ENCODE measurements around the gene FARP2. TPM values are rescaled to one million over a fixed set of nuclear protein-coding genes. Genes with fewer than 3 reads are reported as not detected.
A peak's percentile ranks its signal among the peaks of the same experiment; 100 is the strongest.

FARP2 gene
- total RNA-seq, 1 experiment from 2014 or later = 37.2 TPM

- H3K4me1 Mint-ChIP-seq (ENCODE audit: low read depth, unreplicated experiment) = no peaks in the 10 kb centered on the region
- CTCF ChIA-PET = no interaction called here
- intact Hi-C loops (cut with micrococcal nuclease; ENCODE audit: unreplicated experiment) = no loop called here
- H3K9me3 Mint-ChIP-seq (ENCODE audit: unreplicated experiment) = no peaks in the 10 kb centered on the region
- H3K4me3 Mint-ChIP-seq (ENCODE audit: unreplicated experiment) = no peak overlapping the region
- Histone ChIP-seq H3K4me3 (ENCODE audit: low read depth, low read length) (no peak overlapping the region), H3K4me1 (no peaks in the 10 kb centered on the region), H3K27me3 (replicated peaks; ENCODE audit: control insufficient read depth, insufficient read depth, low read length) (no peaks in the 10 kb centered on the region), H3K36me3 (ENCODE audit: control insufficient read depth, insufficient read depth, low read length) (no peaks in the 10 kb centered on the region; the same call in 1 of the 2 replicates), H3K9me3 (no peaks in the 10 kb centered on the region)
- H3K27me3 Mint-ChIP-seq (ENCODE audit: insufficient read depth, unreplicated experiment) = no peaks in the 10 kb centered on the region
- TF ChIP-seq CTCF (IDR thresholded peaks at IDR 0.05; ENCODE audit: insufficient read depth in 1 of 2, low read depth in 1 of 2, low read length in 1 of 2, severe bottlenecking in 1 of 2, unreplicated experiment in 1 of 2) = no peak
- no peak overlapping the region for H3K27ac Mint-ChIP-seq (ENCODE audit: unreplicated experiment)
- POLR2A ChIA-PET = no interaction called here
- peaks cover 39% of the 10 kb centered on the region for H3K36me3 Mint-ChIP-seq (ENCODE audit: insufficient read depth, unreplicated experiment)
- DNase-seq = no peak
- no TSS peak for BruUV-seq (replicated peaks)
These were observed 142.3 kb downstream of the FARP2 start for GRCh38 chr2:241498115-241499070.

GRCh38 chr2:241499146-241499965 is 143.3 kb downstream of the FARP2 start:
- no peaks in the 10 kb centered on the region for H3K4me1 ChIP-seq
- ChIA-PET POLR2A (no interaction called here), CTCF (no interaction called here)
- H3K9me3 Mint-ChIP-seq (ENCODE audit: unreplicated experiment) = no peaks in the 10 kb centered on the region
- peaks cover 39% of the 10 kb centered on the region for H3K36me3 Mint-ChIP-seq (ENCODE audit: insufficient read depth, unreplicated experiment)
- no peak for DNase-seq
- H3K27me3 Mint-ChIP-seq (ENCODE audit: insufficient read depth, unreplicated experiment) = no peaks in the 10 kb centered on the region
- intact Hi-C loops (cut with micrococcal nuclease; ENCODE audit: unreplicated experiment) = no loop called here
- H3K4me3 Mint-ChIP-seq (ENCODE audit: unreplicated experiment) = no peak overlapping the region
- no peaks in the 10 kb centered on the region; the same call in 1 of the 2 replicates for H3K36me3 ChIP-seq (ENCODE audit: control insufficient read depth, insufficient read depth, low read length)
- TF ChIP-seq CTCF (IDR thresholded peaks at IDR 0.05; ENCODE audit: insufficient read depth in 1 of 2, low read depth in 1 of 2, low read length in 1 of 2, severe bottlenecking in 1 of 2, unreplicated experiment in 1 of 2) = no peak
- H3K4me3 ChIP-seq (ENCODE audit: low read depth, low read length) = no peak overlapping the region
- H3K27ac Mint-ChIP-seq (ENCODE audit: unreplicated experiment) = no peak overlapping the region
- no peaks in the 10 kb centered on the region for H3K9me3 ChIP-seq
- H3K27me3 ChIP-seq (replicated peaks; ENCODE audit: control insufficient read depth, insufficient read depth, low read length) = no peaks in the 10 kb centered on the region
- BruUV-seq (replicated peaks) = TSS peak; percentile 13
- no peaks in the 10 kb centered on the region for H3K4me1 Mint-ChIP-seq (ENCODE audit: low read depth, unreplicated experiment)

- H3K9me3 ChIP-seq = no peaks in the 10 kb centered on the region
- ChIA-PET CTCF (no interaction called here), POLR2A (no interaction called here)
- DNase-seq = no peak
- no peak overlapping the region for H3K4me3 ChIP-seq (ENCODE audit: low read depth, low read length)
- Mint-ChIP-seq H3K4me1 (ENCODE audit: low read depth, unreplicated experiment) (no peaks in the 10 kb centered on the region), H3K36me3 (ENCODE audit: insufficient read depth, unreplicated experiment) (peaks cover 38% of the 10 kb centered on the region), H3K4me3 (ENCODE audit: unreplicated experiment) (no peak overlapping the region), H3K27me3 (ENCODE audit: insufficient read depth, unreplicated experiment) (no peaks in the 10 kb centered on the region), H3K27ac (ENCODE audit: unreplicated experiment) (no peak overlapping the region), H3K9me3 (ENCODE audit: unreplicated experiment) (no peaks in the 10 kb centered on the region)
- intact Hi-C loops (cut with micrococcal nuclease; ENCODE audit: unreplicated experiment) = no loop called here
- no TSS peak for BruUV-seq (replicated peaks)
- H3K4me1 ChIP-seq = no peaks in the 10 kb centered on the region
- no peak for TF ChIP-seq CTCF (IDR thresholded peaks at IDR 0.05; ENCODE audit: insufficient read depth in 1 of 2, low read depth in 1 of 2, low read length in 1 of 2, severe bottlenecking in 1 of 2, unreplicated experiment in 1 of 2)
- no peaks in the 10 kb centered on the region; the same call in 1 of the 2 replicates for H3K36me3 ChIP-seq (ENCODE audit: control insufficient read depth, insufficient read depth, low read length)
- no peaks in the 10 kb centered on the region for H3K27me3 ChIP-seq (replicated peaks; ENCODE audit: control insufficient read depth, insufficient read depth, low read length)
These were observed 143.9 kb downstream of the FARP2 start for GRCh38 chr2:241500016-241500415.

Data from Caco-2 (cell line).